Spinal cord (tissue), 10 donors: Measurements from ENCODE around the gene ORM1. TPM values are rescaled to one million over a fixed set of nuclear protein-coding genes. Genes with fewer than 3 reads are reported as not detected.
A peak's percentile ranks its signal among the peaks of the same experiment; 100 is the strongest.

Source experiments
- DNase-seq, 6 donors: peaks; one replicate each; pipeline versions ENCODE4 v3.0.0 to v3.0.0-alpha.2; 2013 to 2015; ENCODE audit warnings: low spot score in 6 of 6, low read depth in 4 of 6
- H3K27ac ChIP-seq: one replicate; pipeline ENCODE4 v1.5.1; 2013; ENCODE audit warnings: low read depth, low read length, control low read depth
- H3K27me3 ChIP-seq: one replicate; pipeline ENCODE4 v1.6.1; 2013; ENCODE audit warnings: low read length; ENCODE audit not compliant: control insufficient read depth, insufficient read depth
- H3K36me3 ChIP-seq: one replicate; pipeline ENCODE4 v1.6.1; 2013; ENCODE audit warnings: low read length; ENCODE audit not compliant: control insufficient read depth, insufficient read depth
- H3K4me1 ChIP-seq: one replicate; pipeline ENCODE4 v1.6.1; 2013; ENCODE audit warnings: low read length; ENCODE audit not compliant: control insufficient read depth, insufficient read depth
- H3K4me3 ChIP-seq: one replicate; pipeline ENCODE4 v1.5.1; 2013; ENCODE audit warnings: low read depth, low read length, control low read depth
- H3K9me3 ChIP-seq: one replicate; pipeline ENCODE4 v1.6.1; 2013; ENCODE audit warnings: low read length; ENCODE audit not compliant: control insufficient read depth, insufficient read depth
- WGBS: methylation state at CpG from one replicate; pipeline ENCODE4 v1.1.5; 2013; ENCODE audit warnings: missing lambda C conversion rate; ENCODE audit not compliant: insufficient coverage; 5-methylcytosine and 5-hydroxymethylcytosine counted together
- polyA plus RNA-seq, 2 donors: library from polyadenylated mRNA; unstranded; fragments of 120-200 nt; gene quantifications; one replicate each; pipeline ENCODE4 v1.2.1, GENCODE V29; 2013; ENCODE audit not compliant: insufficient read length in 2 of 2
- total RNA-seq, 2 donors: library from RNA; depleted of rRNA in 1 of 2; stranded (reverse); fragments of 120-200 nt in 1 of 2; fragments of >200 nt in 1 of 2; gene quantifications; one replicate each; pipeline versions ENCODE4 v1.2.3 to v1.2.4, GENCODE V29; 2013 to 2014
- donor health status: healthy.

Gene ORM1
- total and polyA plus RNA-seq, 4 donors, result 0.72 to 5.2 TPM; not detected in 2

GRCh38 chr9:114339130-114339908 is 16.4 kb downstream of the ORM1 start:
- Histone ChIP-seq H3K4me1 (no peaks in the 10 kb centered on the region), H3K27ac (no peak overlapping the region), H3K27me3 (no peaks in the 10 kb centered on the region), H3K36me3 (peaks cover 78% of the 10 kb centered on the region), H3K9me3 (no peaks in the 10 kb centered on the region), H3K4me3 (no peak overlapping the region)
- peak in 1 of 6 donors; percentile 16 for DNase-seq
- 80% methylated on average over 15 of the region's 16 CpGs for WGBS

GRCh38 chr9:114341152-114341830 is 18.4 kb downstream of the ORM1 start:
- no peak for DNase-seq
- 94% methylated on average over 10 of the region's 12 CpGs for WGBS
- H3K36me3 ChIP-seq, result peaks cover 85% of the 10 kb centered on the region
- no peak overlapping the region for H3K4me3 ChIP-seq
- no peaks in the 10 kb centered on the region for H3K27me3 ChIP-seq
- no peak overlapping the region for H3K27ac ChIP-seq
- no peaks in the 10 kb centered on the region for H3K4me1 ChIP-seq
- H3K9me3 ChIP-seq, result no peaks in the 10 kb centered on the region

GRCh38 chr9:114341991-114342390 is 19.1 kb downstream of the ORM1 start:
- H3K27me3 ChIP-seq, result no peaks in the 10 kb centered on the region
- 79% methylated on average over 3 of the region's 4 CpGs for WGBS
- no peaks in the 10 kb centered on the region for H3K4me1 ChIP-seq
- peaks cover 81% of the 10 kb centered on the region for H3K36me3 ChIP-seq
- no peak for DNase-seq
- H3K27ac ChIP-seq, result no peak overlapping the region
- no peak overlapping the region for H3K4me3 ChIP-seq
- H3K9me3 ChIP-seq, result no peaks in the 10 kb centered on the region

DNA sequence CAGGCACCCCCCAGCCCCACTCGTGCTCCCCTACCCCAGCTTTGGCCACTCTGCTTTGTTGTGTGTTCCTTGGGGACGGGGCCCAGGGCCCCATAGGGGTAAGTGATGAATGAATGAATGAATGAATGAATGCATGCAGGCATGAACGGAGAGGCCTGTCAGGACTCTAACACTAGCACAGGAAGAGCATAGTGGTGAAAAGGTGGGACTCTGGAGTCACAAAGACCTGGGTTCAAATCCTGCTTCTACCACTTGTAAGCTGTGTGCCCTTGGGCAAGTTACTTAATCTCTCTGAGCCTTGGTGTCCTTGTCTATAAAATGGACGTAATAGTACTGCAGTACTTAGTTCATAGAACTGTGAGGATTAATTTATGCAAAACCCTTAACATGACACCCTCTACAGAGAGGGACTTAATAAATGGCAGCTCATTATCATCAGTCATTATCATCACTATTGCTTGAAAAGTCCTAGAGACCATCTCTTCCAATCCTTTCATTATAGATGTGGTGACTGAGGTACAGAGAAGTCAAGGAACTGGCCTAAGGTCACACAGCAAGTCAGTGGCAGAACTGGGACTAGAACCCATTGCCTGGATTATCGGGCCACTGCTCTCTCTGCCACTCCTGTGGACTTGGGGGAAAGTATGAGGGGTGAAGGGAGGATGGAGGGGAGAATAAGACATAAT is 20.0 kb downstream of the ORM1 start:
- H3K9me3 ChIP-seq, result no peaks in the 10 kb centered on the region
- no peak for DNase-seq
- peaks cover 4% of the 10 kb centered on the region for H3K4me1 ChIP-seq
- 96% methylated on average over 2 of the region's 5 CpGs for WGBS
- H3K27me3 ChIP-seq, result no peaks in the 10 kb centered on the region
- no peak overlapping the region for H3K4me3 ChIP-seq
- H3K36me3 ChIP-seq, result peaks cover 80% of the 10 kb centered on the region
- no peak overlapping the region for H3K27ac ChIP-seq

DNA sequence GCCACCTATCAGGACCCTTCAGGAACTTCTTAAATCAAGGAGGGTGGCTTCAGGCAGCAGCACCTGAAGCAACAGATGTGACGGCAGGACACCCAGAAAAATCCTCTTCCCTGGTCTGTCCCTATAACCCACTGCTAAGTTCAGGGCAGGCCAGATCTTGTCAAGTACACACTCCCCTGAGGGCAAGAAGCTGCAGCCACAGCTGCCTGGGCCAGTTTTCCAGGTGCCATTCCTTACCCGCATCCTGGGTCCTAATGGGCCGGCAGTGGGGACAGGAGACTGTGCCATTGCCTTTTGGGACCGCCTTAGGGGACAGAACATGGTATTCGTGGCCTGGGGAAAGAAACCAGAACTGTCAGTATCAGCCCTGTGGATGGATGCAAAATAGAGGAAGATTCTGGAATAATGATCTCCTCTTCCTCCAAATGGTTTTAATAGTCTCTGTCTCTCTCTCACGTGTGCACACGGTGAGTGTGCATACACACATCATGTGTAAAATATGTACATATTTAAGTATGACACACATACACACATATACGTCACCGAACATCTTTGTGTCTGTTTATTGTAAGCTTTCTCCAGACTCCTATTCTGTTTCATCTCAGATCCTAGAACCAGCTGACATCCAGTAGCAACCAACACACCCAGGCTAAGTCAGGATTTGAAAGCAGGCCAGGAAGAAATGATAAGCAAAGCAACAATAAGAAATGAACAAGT is 20.7 kb downstream of the ORM1 start:
- H3K36me3 ChIP-seq, result peaks cover 81% of the 10 kb centered on the region
- H3K9me3 ChIP-seq, result no peaks in the 10 kb centered on the region
- peaks cover 12% of the 10 kb centered on the region for H3K4me1 ChIP-seq
- WGBS, result 96% methylated on average over 4 of the region's 9 CpGs
- H3K27me3 ChIP-seq, result no peaks in the 10 kb centered on the region
- no peak overlapping the region for H3K4me3 ChIP-seq
- no peak overlapping the region for H3K27ac ChIP-seq
- no peak for DNase-seq

- H3K9me3 ChIP-seq, result no peaks in the 10 kb centered on the region
- H3K36me3 ChIP-seq, result peaks cover 80% of the 10 kb centered on the region
- no peak overlapping the region for H3K27ac ChIP-seq
- peaks cover 16% of the 10 kb centered on the region for H3K4me1 ChIP-seq
- WGBS, result 92% methylated on average over 5 of the region's 11 CpGs
- no peak overlapping the region for H3K4me3 ChIP-seq
- no peak for DNase-seq
- H3K27me3 ChIP-seq, result no peaks in the 10 kb centered on the region
Observed at GRCh38 chr9:114344188-114344566, 21.3 kb downstream of the ORM1 start.

DNA sequence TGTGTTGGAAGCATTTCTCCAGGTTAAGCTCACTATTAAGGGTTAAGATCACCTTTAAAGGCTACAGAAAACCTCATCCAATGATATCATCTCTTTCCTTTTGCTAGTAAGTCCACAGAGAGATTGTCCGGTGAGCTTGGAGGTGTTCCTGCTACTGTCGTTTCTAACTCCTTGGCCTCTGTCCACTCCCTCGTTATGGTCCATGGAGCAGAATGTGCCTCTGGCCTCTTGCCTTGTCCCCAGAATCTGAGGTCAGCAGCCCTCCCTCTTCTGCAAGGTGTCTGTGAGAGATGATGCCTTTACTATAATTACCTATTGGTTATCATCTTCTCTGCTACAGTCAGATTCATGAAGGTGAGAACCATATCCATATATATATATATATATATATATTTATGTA is 21.8 kb downstream of the ORM1 start:
- Histone ChIP-seq H3K4me1 (peaks cover 20% of the 10 kb centered on the region), H3K27ac (no peak overlapping the region), H3K36me3 (peaks cover 81% of the 10 kb centered on the region), H3K4me3 (no peak overlapping the region), H3K27me3 (no peaks in the 10 kb centered on the region), H3K9me3 (no peaks in the 10 kb centered on the region)
- WGBS, result 48% methylated on average over 3 of the region's 3 CpGs
- DNase-seq, result no peak

GRCh38 chr9:114345493-114346065 is 22.7 kb downstream of the ORM1 start:
- no peak for DNase-seq
- Histone ChIP-seq H3K27me3 (no peaks in the 10 kb centered on the region), H3K9me3 (no peaks in the 10 kb centered on the region), H3K36me3 (peaks cover 81% of the 10 kb centered on the region), H3K27ac (no peak overlapping the region), H3K4me3 (no peak overlapping the region), H3K4me1 (peaks cover 20% of the 10 kb centered on the region)
- 90% methylated on average over 4 of the region's 7 CpGs for WGBS

GRCh38 chr9:114346146-114346545 is 23.2 kb downstream of the ORM1 start:
- peaks cover 20% of the 10 kb centered on the region for H3K4me1 ChIP-seq
- WGBS, result 89% methylated on average over 8 of the region's 11 CpGs
- H3K4me3 ChIP-seq, result no peak overlapping the region
- H3K36me3 ChIP-seq, result peaks cover 79% of the 10 kb centered on the region
- H3K9me3 ChIP-seq, result no peaks in the 10 kb centered on the region
- no peaks in the 10 kb centered on the region for H3K27me3 ChIP-seq
- DNase-seq, result no peak
- no peak overlapping the region for H3K27ac ChIP-seq
